IPS DF 19.7 (cell line): ENCODE measurements around the gene PRKAG2.
"Not testable (repeated sequence)": the region's sequence is repeated elsewhere in the genome, so short reads cannot be mapped to it uniquely, and the experiment has no call there.

Experiments
- DNase-seq: peaks from one replicate; pipeline ENCODE4 v3.0.0-alpha.2; 2013; ENCODE audit warnings: low read depth, low spot score

The PRKAG2 gene

GRCh38 chr7:151884312-151885201, 7.6 kb upstream of the PRKAG2 start:
- no peak for DNase-seq

GRCh38 chr7:151883857-151884256, 6.9 kb upstream of the PRKAG2 start:
- no peak for DNase-seq

GRCh38 chr7:151882734-151883133, 5.8 kb upstream of the PRKAG2 start:
- DNase-seq: no peak

- no peak for DNase-seq
These were observed 3.8 kb upstream of the PRKAG2 start for GRCh38 chr7:151880688-151881087.

GRCh38 chr7:151877911-151878835, 1.3 kb upstream of the PRKAG2 start:
- DNase-seq: no peak

- DNase-seq: no peak
These were observed 695 bp downstream of the PRKAG2 start for GRCh38 chr7:151875942-151876898.

GRCh38 chr7:151874479-151874878, 2.4 kb downstream of the PRKAG2 start:
- not testable (repeated sequence) for DNase-seq

GRCh38 chr7:151873402-151873965, 3.4 kb downstream of the PRKAG2 start:
- no peak for DNase-seq

GRCh38 chr7:151872531-151873401, 4.1 kb downstream of the PRKAG2 start:
- DNase-seq: no peak

- no peak for DNase-seq
These were observed 5.0 kb downstream of the PRKAG2 start for GRCh38 chr7:151871904-151872303.

GRCh38 chr7:151871189-151871735, 5.7 kb downstream of the PRKAG2 start:
- DNase-seq: no peak

- DNase-seq: no peak
These were observed 6.7 kb downstream of the PRKAG2 start for GRCh38 chr7:151869968-151870918.

- no peak for DNase-seq
These were observed 7.5 kb downstream of the PRKAG2 start for GRCh38 chr7:151869455-151869854.

GRCh38 chr7:151869109-151869428, 7.8 kb downstream of the PRKAG2 start:
- DNase-seq: no peak

- DNase-seq: no peak
These were observed 8.4 kb downstream of the PRKAG2 start for GRCh38 chr7:151868396-151869108.

GRCh38 chr7:151867912-151868311, 9.0 kb downstream of the PRKAG2 start:
- no peak for DNase-seq

- no peak for DNase-seq
These were observed 9.9 kb downstream of the PRKAG2 start for GRCh38 chr7:151866761-151867655.
